HepG2 (cell line): ENCODE measurements around the gene RING1. TPM values are rescaled to one million over a fixed set of nuclear protein-coding genes. Genes with fewer than 3 reads are reported as not detected.

ENCODE experiments used
- LCORL ChIP-seq, 2 experiments: fragments of 450-650 bp in 1 of 2; sonication (generic) in 1 of 2; formaldehyde crosslinking in 1 of 2; IDR thresholded peaks; 2 replicates each; pipeline versions ENCODE4 v1.5.0 to v1.6.1; 2017 to 2020; ENCODE audit warnings: antibody characterized with exemption in 1 of 2, missing genetic modification reagents in 1 of 2
- MAFF ChIP-seq: IDR thresholded peaks from 2 replicates; pipeline ENCODE4 v1.6.1; 2011; ENCODE audit warnings: low read depth, low read length, improper control_type of control experiment
- MXD4 ChIP-seq: IDR thresholded peaks from 2 replicates; pipeline ENCODE4 v1.6.1; 2016; ENCODE audit warnings: mild to moderate bottlenecking, missing biosample characterization, missing genetic modification reagents
- NPAS2 ChIP-seq: sonication (generic); formaldehyde crosslinking; IDR thresholded peaks from 2 replicates; pipeline ENCODE4 v1.8.0; 2022; ENCODE audit warnings: mild to moderate bottlenecking, missing genetic modification reagents, borderline replicate concordance
- SUZ12 ChIP-seq: fragments of 150-350 bp; IDR thresholded peaks from 2 replicates; pipeline ENCODE4 v1.6.1; 2014; ENCODE audit warnings: low read depth, low read length
- TARDBP ChIP-seq: sonication (generic); formaldehyde crosslinking; IDR thresholded peaks from 2 replicates; pipeline ENCODE4 v1.8.0; 2022; ENCODE audit warnings: mild to moderate bottlenecking, missing genetic modification reagents
- THYN1 ChIP-seq: sonication (generic); formaldehyde crosslinking; IDR thresholded peaks from 2 replicates; pipeline ENCODE4 v1.8.1; 2023; ENCODE audit warnings: low read depth, mild to moderate bottlenecking, moderate library complexity, missing genetic modification reagents, borderline replicate concordance
- ZNF225 ChIP-seq: sonication (generic); formaldehyde crosslinking; IDR thresholded peaks from 2 replicates; pipeline ENCODE4 v1.4.0; 2020; ENCODE audit warnings: mild to moderate bottlenecking, missing genetic modification reagents
- ZNF432 ChIP-seq: sonication (generic); formaldehyde crosslinking; IDR thresholded peaks from 2 replicates; pipeline ENCODE4 v1.5.0; 2020; ENCODE audit warnings: missing genetic modification reagents, mild to moderate bottlenecking, borderline replicate concordance
- polyA plus RNA-seq, 8 experiments: library from polyadenylated mRNA; depleted of rRNA in 3 of 8; stranded (reverse) in 7 of 8; unstranded in 1 of 8; fragments of >200 nt; fragmentation: Illumina TruSeq in 4 of 8; extraction: Trizol in 4 of 8; gene quantifications; 2 replicates each; pipeline versions ENCODE4 v1.2.1 to v1.2.3, GENCODE V29; 2011 to 2016; ENCODE audit warnings: low read depth in 4 of 8, missing spikeins in 1 of 8, mixed read lengths in 1 of 8; ENCODE audit not compliant: insufficient read depth in 1 of 8
- total RNA-seq, 5 experiments: library from RNA; depleted of rRNA; stranded (reverse); fragments of >200 nt; fragmentation: Illumina TruSeq; extraction: Trizol; gene quantifications; 2 replicates each; pipeline ENCODE4 v1.2.3, GENCODE V29; 2016; ENCODE audit warnings: low read depth in 1 of 5
- TF ChIP-seq, protein P1 (sequence below): sonication (generic); formaldehyde crosslinking; IDR thresholded peaks from one replicate; pipeline ENCODE4 v1.5.1; 2020; ENCODE audit warnings: mild to moderate bottlenecking, missing genetic modification reagents; ENCODE audit errors: not compliant biosample characterization
- TF ChIP-seq, protein P2 (sequence below): IDR thresholded peaks from 2 replicates; pipeline ENCODE4 v1.6.1; 2016
- TF ChIP-seq, protein P3 (sequence below): sonication (generic); formaldehyde crosslinking; IDR thresholded peaks from 2 replicates; pipeline ENCODE4 v1.5.0; 2020; ENCODE audit warnings: mild to moderate bottlenecking, missing genetic modification reagents, borderline replicate concordance

The RING1 gene
- total and polyA plus RNA-seq, 2 of the 13 experiments (the other 11 are each of a cell fraction or from before 2014, with no cell fraction given): 23.9 to 33.6 TPM

DNA sequence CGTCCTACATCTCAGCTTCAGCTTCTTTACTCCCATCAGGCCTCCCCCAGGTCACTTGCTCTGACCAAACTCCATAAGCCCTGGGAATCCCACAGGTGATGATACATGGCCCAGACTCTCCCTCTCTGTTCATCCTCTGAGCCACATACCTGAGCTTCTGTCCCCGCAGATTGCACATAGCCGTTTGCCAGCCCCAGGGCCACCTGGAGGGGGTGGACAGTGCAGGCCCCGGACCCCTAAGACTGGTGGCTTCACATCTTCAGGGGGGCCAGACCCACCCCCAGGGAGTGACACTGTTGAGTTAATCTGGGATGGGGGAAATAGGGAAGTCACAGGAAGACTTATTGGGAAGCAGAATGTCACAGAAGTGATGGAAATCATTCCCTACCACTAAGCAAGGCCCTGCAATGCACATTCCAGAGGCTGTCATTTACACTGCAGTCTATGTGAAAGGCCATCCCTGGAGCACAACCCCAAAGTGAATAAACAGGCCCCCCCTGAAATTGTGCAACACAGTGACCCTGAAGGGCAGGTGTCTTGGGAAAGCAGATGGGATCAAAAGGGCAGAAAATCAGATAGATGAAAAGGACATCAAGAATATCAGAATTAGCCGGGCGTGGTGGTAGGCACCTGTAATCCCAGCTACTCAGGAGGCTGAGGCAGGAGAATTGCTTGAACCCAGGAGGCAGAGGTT lies 10.0 kb upstream of the RING1 start (continued):
- TF ChIP-seq, protein P1, sequence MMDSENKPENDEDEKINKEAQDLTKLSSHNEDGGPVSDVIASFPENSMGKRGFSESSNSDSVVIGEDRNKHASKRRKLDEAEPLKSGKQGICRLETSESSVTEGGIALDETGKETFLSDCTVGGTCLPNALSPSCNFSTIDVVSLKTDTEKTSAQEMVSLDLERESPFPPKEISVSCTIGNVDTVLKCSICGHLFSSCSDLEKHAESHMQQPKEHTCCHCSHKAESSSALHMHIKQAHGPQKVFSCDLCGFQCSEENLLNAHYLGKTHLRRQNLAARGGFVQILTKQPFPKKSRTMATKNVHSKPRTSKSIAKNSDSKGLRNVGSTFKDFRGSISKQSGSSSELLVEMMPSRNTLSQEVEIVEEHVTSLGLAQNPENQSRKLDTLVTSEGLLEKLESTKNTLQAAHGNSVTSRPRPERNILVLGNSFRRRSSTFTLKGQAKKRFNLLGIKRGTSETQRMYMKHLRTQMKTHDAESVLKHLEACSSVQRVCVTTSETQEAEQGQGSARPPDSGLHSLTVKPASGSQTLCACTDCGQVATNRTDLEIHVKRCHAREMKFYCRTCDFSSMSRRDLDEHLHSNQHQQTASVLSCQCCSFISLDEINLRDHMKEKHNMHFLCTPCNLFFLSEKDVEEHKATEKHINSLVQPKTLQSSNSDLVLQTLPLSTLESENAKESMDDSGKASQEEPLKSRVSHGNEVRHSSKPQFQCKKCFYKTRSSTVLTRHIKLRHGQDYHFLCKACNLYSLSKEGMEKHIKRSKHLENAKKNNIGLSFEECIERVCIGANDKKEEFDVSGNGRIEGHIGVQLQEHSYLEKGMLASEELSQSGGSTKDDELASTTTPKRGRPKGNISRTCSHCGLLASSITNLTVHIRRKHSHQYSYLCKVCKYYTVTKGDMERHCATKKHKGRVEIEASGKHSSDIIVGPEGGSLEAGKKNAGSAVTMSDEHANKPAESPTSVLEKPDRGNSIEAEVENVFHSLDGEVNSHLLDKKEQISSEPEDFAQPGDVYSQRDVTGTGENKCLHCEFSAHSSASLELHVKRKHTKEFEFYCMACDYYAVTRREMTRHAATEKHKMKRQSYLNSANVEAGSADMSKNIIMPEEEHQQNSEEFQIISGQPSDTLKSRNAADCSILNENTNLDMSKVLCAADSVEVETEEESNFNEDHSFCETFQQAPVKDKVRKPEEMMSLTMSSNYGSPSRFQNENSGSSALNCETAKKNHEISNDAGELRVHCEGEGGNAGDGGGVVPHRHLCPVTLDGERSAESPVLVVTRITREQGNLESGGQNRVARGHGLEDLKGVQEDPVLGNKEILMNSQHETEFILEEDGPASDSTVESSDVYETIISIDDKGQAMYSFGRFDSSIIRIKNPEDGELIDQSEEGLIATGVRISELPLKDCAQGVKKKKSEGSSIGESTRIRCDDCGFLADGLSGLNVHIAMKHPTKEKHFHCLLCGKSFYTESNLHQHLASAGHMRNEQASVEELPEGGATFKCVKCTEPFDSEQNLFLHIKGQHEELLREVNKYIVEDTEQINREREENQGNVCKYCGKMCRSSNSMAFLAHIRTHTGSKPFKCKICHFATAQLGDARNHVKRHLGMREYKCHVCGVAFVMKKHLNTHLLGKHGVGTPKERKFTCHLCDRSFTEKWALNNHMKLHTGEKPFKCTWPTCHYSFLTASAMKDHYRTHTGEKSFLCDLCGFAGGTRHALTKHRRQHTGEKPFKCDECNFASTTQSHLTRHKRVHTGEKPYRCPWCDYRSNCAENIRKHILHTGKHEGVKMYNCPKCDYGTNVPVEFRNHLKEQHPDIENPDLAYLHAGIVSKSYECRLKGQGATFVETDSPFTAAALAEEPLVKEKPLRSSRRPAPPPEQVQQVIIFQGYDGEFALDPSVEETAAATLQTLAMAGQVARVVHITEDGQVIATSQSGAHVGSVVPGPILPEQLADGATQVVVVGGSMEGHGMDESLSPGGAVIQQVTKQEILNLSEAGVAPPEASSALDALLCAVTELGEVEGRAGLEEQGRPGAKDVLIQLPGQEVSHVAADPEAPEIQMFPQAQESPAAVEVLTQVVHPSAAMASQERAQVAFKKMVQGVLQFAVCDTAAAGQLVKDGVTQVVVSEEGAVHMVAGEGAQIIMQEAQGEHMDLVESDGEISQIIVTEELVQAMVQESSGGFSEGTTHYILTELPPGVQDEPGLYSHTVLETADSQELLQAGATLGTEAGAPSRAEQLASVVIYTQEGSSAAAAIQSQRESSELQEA (CRISPR knock-in tag): no peak
- no peak for TF ChIP-seq NPAS2
- TF ChIP-seq ZNF225 (CRISPR knock-in tag): no peak
- TF ChIP-seq MAFF: 0 out of 2 replicates have a peak, but pooled peaks have one; percentile 10
- TF ChIP-seq, protein P2, sequence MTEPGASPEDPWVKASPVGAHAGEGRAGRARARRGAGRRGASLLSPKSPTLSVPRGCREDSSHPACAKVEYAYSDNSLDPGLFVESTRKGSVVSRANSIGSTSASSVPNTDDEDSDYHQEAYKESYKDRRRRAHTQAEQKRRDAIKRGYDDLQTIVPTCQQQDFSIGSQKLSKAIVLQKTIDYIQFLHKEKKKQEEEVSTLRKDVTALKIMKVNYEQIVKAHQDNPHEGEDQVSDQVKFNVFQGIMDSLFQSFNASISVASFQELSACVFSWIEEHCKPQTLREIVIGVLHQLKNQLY (CRISPR knock-in tag): peak; percentile 62; the same call in 1 of the 2 replicates
- TF ChIP-seq LCORL (IDR thresholded peaks at IDR 0.05): peak; percentile 84
- TF ChIP-seq LCORL (CRISPR knock-in tag; IDR thresholded peaks at IDR 0.05): peak; percentile 98
- TF ChIP-seq, protein P3, sequence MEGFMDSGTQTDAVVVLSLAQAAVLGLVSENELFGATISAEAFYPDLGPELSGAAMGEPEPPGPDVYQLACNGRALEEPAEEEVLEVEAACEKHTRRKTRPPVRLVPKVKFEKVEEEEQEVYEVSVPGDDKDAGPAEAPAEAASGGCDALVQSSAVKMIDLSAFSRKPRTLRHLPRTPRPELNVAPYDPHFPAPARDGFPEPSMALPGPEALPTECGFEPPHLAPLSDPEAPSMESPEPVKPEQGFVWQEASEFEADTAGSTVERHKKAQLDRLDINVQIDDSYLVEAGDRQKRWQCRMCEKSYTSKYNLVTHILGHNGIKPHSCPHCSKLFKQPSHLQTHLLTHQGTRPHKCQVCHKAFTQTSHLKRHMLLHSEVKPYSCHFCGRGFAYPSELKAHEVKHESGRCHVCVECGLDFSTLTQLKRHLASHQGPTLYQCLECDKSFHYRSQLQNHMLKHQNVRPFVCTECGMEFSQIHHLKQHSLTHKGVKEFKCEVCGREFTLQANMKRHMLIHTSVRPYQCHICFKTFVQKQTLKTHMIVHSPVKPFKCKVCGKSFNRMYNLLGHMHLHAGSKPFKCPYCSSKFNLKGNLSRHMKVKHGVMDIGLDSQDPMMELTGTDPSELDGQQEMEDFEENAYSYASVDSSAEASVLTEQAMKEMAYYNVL (CRISPR knock-in tag): peak; percentile 93
- TF ChIP-seq ZNF432 (CRISPR knock-in tag): no peak
- TF ChIP-seq SUZ12: no peak
- peak; percentile 49; the same call in 1 of the 2 replicates for TF ChIP-seq MXD4 (CRISPR knock-in tag)
- TF ChIP-seq THYN1 (CRISPR knock-in tag): no peak
- peak; percentile 93; the same call in 1 of the 2 replicates for TF ChIP-seq TARDBP (CRISPR knock-in tag)
